ENCODE measurements around the gene ABI3BP.

Gene ABI3BP

DNA sequence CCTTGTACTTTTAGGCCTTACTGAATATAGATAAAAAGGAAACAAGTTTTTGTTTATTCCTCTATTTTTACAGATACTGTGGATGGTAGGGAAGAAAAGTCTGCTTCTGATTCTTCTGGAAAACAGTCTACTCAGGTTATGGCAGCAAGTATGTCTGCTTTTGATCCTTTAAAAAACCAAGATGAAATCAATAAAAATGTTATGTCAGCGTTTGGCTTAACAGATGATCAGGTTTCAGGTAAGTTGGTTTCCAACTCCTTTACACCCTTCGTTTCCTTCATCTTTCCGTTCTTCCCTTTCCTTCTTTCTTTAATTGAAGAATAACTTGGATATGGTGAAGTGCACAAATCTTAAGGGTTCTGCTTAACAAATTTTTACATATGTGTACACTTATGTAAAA lies 260.8 kb downstream of the ABI3BP start:
- DNase-seq (ENCODE audit: low read depth, low spot score): no peak

DNA sequence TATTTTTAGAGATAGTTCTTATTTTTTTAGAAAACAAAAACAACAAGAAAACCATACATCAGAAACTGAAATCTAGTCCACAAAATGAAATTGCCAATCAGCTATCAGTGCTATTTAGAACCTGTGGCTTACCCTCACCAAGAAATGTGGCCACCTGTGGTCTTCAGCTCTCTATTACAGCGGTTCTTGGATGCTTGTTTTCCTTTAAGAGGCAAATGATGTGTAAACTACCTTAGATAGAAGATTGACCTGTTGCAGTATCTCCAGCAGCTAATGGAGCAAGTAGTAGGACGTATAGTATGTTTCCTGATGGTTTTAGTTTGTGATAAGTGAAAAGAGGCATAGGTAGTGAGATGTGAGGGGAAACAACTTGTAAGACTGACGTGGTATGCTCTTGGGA lies 262.7 kb downstream of the ABI3BP start:
- no peak for DNase-seq (ENCODE audit: low read depth, low spot score)

DNA sequence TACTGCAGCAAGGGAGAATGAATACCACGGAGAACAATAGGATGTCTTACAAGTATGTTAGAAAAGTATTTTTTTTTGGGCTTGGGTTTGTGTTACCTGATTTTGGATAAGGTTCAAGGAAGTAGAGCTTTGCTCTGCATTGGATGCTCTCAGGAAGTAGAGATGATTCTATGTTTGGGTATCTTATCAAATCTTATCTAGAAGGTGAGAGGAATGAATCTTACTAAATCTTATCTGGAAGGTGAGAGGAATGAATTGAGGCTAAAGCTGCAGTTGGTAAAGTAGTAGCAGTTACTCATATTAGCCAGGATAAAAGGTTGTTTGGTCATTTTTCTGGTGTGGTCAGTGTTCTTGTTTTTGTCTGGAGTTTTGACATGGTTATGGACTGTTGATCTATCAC lies 266.5 kb downstream of the ABI3BP start:
- DNase-seq (ENCODE audit: low read depth, low spot score): no peak

DNA sequence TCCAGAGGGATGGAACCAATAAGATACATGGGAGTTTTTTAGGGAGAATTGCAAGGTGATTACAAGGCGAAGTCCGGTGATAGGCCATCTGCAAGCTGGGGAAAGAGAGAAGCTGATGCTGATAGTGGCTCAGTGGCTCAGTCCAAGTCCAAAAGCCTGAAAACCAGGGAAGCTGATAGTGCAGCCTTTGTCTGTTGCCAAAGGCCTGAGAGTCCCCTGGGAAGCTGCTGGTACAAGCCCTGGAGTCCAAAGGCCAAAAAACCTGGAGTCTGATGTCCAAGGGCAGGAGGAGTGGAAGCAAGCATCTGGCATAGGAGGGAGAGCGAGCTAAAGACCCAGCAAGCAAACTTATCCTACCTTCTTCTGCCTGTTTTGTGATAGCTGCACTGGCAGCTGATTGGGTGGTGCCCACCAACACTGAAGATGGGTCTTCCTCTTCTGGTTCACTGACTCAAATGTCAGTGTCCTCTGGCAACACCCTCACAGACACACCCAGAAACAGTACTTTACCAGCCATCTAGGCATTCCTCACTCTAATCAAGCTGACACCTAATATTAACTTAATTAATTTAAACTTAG lies 267.2 kb downstream of the ABI3BP start:
- no peak for DNase-seq (ENCODE audit: low read depth, low spot score)

DNA sequence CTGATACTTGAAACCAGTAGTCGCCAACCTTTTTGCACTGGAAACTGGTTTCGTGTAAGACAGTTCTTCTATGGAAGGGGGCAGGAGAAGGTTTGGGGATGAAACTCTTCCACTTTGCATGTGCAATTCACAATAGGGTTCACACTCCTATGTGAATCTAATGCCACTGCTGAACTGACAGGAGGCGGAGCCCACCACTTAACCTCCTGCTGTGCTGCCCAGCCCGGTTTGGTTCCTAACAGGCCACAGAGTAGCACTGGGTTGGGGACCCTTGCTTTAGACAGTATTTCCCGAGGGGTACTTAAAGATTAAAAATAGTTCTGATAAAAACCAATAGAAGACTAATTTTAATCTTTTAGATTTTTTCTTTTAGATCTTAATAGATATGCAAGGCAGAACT lies 272.8 kb downstream of the ABI3BP start:
- no peak for DNase-seq (ENCODE audit: low read depth, low spot score)

DNA sequence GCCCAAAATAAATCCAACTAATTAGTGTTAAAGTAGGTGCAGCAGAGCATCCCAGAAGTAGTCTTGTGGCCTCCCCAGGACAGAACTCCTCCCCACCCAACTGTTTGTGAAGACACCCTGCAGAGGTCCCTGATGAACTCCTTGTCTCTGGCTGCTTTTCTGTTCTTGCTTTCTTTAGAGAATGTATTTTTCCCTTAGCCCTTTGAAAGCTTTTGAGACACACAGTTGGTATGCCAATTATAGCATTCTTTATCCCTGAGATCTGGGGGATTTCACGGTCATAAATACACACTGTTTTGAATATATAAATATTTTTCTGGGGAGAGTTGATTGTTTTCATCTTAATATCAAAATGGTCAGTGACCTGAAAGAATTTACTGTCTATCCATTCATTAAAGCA lies 274.1 kb downstream of the ABI3BP start:
- no peak for DNase-seq (ENCODE audit: low read depth, low spot score)

DNA sequence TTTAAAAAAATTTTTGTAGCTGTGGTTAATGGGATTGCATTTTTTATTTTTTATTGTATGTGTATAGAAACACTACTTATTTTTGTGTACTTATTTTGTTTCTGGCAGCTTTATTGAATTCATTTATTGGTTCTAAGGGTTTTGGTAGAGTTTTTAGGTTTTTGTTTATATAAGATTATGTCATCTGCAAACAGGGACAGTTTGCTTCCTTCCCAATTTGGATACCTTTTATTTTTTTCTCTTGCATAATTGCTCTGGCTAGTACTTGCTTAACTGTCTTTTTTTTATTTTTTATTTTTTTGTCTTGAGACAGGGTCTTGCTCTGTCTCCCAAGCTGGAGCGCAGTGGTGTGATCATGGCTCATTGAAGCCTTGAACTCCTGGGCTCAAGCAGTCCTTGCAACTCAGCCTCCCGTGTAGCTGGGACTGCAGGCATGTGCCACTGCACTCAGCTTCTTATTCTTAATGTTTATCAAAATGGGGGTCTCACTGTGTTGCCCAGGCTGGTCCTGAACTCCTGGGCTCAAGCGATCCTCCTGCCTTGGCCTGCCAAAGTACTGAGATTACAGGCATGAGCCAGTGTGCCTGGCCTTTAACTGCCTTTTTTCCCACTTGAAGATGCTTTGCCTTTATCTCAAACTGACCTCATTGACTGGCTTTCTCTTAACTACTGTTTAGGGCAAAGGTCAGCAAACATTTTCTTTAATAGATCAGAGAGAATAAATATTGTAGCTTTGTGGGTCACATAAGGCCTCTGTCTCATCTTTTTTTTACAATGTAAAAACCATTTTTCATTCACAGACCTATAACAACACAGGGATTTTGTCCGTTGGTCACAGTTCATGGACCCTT lies 275.4 kb downstream of the ABI3BP start:
- no peak for DNase-seq (ENCODE audit: low read depth, low spot score)

DNA sequence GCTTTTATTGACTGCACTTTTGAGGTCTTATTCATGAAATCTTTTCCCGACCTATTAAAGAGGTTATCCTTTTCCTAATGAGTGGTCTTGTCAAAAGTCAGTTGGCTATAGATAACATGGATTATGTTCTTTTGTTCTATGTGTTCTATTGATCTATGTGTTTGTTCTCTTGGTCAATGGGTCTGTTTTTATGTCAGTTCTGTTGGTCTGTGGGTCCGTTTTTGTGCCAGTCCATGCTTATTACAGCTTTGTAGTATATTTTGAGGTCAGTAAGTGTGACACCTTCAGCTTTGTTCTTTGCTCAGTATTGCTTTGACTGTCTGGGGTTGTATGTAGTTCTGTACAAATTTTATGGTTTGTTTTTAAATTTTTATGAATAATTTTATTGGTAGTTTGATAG lies 276.2 kb downstream of the ABI3BP start:
- no peak for DNase-seq (ENCODE audit: low read depth, low spot score)

DNA sequence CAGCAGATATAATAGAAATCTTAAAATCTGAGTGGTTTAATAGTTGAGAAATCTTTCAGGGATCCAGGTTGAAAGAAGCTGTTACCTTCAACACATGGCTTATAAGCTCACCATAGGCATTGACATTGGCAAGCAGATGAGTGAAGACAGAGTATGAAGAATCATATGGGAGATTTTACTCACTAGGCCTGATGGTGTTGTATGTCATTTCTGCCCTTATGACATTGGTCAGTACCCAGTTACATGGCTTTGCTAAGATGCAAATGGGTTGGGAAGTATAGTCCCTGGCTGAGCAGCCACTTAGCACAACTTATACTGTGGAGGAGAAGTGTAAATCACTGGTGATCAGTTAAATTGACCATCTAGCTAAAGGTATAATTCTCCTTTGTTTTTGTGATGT lies 278.0 kb downstream of the ABI3BP start:
- DNase-seq (ENCODE audit: low read depth, low spot score): no peak

DNA sequence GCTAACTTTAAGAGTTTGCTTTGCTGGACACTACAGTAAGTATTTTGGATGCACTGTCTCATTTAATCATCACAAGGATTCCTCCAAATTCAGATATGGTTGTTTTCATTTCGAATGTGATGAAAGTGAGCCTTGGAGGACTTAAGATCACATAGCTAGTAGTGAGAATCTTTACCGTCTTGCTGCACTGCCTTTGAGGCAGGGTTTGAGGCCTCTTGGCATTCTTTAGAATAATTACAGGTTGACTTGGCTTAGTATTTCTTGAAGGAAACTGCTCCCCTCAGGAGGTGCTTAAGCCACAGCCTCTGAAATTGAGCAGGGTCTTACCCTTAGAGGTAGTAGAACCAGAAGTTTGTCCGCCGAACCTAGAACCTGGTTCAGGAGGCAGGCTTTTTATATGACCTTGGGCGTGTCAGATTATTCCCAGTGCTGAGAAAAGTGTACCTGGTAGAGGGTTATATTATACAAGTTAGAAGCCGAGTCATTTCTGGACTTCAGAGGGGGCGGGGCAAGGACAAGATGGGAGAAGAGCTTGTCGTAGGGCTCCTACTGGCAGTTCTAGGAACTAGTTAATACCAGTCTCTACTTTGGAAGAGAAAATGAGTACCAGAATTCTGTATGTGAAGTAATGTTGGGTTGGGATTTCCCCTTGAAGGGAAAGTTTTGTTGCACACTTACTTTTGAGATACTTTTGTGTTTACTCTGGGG lies 282.8 kb downstream of the ABI3BP start:
- no peak for DNase-seq (ENCODE audit: low read depth, low spot score)

DNA sequence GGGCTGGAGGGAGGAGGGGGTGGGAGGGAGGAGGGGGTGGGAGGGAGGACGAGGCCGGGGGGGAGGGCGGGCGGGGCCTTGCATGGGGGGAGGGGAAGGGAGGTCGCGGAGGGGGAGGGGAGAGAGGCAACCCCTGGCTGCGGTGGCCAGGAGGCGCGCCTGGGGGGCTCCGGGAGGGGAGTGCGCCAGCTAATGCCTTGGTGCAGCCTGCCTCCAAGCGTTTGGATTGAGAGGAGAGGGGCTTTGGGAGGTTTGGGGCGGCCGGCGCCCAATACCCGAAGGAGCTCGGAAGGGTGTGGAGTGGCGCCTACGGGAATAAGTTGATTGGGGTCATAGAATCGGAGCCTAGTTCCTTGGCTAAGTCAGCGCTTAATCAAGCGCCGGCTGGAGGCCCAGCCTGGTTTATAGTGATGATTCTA lies 283.4 kb downstream of the ABI3BP start:
- no peak for DNase-seq (ENCODE audit: low read depth, low spot score)

DNA sequence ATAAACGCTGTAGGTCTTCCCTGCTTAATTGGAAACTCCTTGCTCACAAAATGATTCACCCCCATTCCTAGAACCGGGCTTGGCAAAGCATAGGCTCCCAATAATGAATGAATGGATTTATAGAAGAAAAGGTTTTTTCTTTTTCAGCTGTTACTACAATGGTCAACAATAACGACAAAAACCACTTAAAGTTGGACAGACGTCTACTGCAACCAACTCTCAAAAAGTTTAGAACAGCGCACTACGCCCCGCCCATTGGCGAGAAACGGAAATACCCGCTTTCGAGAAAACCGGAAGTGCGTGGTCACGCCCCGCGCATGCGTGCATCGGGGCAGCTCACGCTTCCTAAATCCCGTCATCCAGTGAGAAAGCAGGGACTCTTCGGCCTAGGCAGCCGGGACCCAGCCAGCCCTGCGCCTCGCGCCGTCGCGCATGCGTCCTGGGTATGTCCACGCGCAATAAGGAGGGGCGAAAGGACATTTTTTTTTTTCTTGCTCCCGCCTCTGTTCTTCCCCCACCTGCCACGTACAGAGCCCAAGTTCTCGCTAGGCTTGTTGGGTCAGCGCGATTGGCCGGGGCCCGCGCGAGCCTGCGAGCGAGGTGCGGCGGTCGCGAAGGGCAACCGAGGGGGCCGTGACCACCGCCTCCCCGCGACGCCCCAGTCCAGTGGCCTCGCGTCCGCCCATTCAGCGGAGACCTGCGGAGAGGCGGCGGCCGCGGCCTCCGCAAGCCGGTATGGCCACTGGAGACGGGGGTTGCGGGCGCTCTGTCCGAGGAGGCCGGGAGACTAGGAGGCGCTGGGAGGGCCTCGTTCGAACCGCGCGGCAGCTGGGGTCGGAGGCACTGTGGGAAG lies 284.0 kb downstream of the ABI3BP start, which contains the start of gene TFG:
TSS of gene TFG (plus strand) at position 506 of the 853 bp plus-strand sequence. CDS start 4,192 bp downstream, outside the sequence.
- DNase-seq (ENCODE audit: low read depth, low spot score): peak; percentile 99

DNA sequence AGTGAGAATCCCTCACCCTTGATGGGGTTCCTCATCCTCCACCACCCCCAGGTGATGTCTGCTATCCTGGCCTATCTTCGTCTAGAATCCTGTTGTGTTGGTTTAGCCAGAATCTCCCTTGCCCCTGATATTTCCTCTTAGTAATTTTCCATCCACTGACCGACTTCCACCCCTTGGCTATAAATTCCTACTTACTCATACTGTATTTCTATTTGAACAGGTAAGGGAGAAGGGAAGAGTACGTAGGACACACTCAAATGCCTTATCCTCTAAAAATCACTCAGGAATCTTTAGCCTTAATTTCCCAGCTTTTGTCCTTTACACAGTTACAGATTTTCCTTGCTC lies 284.6 kb downstream of the ABI3BP start:
- no peak for DNase-seq (ENCODE audit: low read depth, low spot score)

DNA sequence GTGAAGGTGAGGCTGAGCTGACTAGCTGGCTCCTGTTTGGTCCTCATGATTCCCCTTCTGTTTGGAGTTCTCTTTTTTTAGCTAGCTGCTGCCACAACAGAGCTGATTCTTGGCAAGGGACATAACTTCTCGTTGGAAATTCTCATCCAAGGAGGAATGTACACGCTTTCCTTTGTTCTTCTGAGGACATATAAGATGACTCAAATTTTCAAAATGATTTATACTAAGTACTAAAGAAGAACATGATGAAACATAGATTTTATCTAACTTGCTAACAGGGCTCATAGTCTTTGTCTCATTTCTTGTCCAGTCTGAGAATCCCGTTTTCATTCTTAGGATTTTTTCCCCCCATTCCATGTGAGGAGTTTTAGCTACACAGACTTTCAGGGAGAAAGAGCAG lies 286.9 kb downstream of the ABI3BP start:
- DNase-seq (ENCODE audit: low read depth, low spot score): no peak

DNA sequence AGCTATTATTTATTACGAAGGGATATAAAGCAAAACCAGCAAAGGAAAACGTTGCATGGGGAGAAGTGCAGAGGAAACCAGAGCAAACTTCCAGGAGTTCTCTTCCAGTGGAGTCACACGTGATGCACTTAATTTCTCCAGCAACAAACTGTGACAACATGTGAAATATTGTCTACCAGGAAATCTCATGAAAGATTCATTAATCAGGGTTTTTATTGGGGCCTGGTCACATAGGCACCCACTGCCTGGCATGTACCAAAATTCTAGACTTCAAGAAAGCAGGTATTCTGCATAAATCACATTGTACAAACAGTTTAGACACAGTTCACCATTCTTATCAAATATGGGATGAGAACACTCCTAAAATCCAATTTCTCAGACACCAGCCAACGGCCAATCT lies 289.4 kb downstream of the ABI3BP start:
- no peak for DNase-seq (ENCODE audit: low read depth, low spot score)

DNA sequence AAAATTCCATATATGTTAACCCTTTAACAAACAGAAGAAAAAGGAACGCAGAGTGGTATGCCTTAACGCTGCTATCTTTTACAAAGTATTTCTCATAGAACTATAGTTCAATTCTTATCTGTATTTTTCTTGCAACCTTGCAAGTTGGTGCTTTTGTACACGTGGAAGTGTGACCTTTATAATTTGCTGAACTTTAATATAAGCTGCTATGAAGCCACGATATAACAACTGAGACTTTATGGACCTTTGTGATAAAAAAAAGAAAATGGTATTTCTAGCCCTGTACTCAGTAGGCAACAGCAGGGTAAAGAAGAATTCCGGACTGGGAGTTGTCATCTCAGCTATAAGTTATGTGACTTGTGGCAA lies 290.3 kb downstream of the ABI3BP start:
- DNase-seq (ENCODE audit: low read depth, low spot score): no peak

DNA sequence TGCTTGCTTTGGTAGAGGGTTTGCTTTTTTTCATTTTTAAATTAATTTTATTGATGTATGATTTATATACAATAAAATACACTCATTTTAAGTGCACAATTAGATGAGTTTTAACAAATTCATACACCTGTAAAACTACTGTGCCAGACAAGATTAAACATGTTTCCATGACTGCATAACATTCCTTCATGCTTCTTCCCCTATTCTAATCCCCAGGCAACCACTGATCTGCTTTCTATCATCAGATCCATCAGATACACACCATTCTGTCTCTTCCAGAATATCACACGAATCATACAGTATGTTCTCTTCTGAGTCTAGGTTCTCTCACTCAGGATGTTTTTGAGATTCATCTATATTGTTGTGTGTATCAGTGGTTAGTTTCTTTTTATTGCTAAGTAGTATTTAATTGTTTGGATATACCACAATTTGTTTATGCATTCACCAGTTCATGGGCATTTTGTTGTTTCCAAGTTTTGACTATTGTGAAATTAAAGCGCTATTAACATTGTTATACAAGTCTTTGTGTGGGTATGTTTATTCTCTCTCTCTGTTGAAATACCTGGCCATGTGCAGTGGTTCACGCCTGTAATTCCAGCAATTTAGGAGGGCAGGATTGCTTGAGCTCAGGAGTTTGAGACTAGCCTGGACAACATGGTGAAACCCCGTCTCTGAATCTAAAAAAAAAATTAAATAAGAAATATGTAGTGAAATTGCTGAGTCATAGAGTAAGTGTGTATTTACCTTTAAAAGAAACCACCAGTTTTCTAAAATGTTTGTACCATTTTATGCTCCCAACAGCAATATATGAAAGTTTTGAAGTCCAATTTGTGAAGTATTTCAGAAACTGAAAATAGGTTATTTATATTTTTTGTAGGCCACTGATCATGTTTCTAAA lies 290.9 kb downstream of the ABI3BP start:
- no peak for DNase-seq (ENCODE audit: low read depth, low spot score)

DNA sequence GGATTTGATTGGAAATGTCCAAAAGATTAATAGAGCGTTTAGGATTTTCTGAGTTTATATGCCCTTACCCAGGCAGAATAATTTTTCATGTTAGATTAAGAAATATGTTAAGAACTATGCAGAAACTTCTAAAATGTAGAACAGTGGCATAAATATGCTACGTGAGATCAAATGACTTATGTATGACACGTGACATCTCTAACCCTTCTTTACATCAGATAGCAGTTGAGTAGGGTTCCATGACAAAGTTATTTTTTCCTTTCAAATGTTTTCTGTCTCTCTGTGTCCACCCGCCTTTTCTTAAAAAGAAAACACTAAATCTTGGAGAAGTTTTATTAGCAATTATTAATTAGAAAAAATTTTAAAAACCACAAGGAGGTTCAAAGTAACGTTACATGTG lies 292.5 kb downstream of the ABI3BP start:
- DNase-seq (ENCODE audit: low read depth, low spot score): no peak

Measured in brain pericyte (primary cell).